PFSK-1 (cell line): ENCODE data around the gene UBD.

Experiments
- FOXP2 ChIP-seq: optimal IDR thresholded peaks from 2 replicates; pipeline ENCODE3; 2011; ENCODE audit warnings: borderline replicate concordance, control low read depth, inconsistent platforms; ENCODE audit not compliant: insufficient read depth; ENCODE audit errors: extremely low read length, extremely low read depth
- POLR2AphosphoS5 ChIP-seq: IDR thresholded peaks from 2 replicates; pipeline ENCODE4 v1.6.1; 2012; ENCODE audit warnings: low read depth, mild to moderate bottlenecking, control low read depth, low read length, moderate library complexity
- REST ChIP-seq, 2 experiments: IDR thresholded peaks; 2 replicates each; pipeline versions ENCODE4 v1.6.1 to v1.8.0; 2011 to 2012; ENCODE audit warnings: low read depth in 2 of 2, low read length in 2 of 2, control low read depth in 1 of 2, inconsistent platforms in 1 of 2, mild to moderate bottlenecking in 1 of 2, moderate library complexity in 1 of 2; ENCODE audit not compliant: insufficient read depth in 1 of 2
- SIN3A ChIP-seq: IDR thresholded peaks from 2 replicates; pipeline ENCODE4 v1.6.1; 2012; ENCODE audit warnings: mild to moderate bottlenecking, low read length, moderate library complexity, borderline replicate concordance; ENCODE audit not compliant: insufficient read depth
- TAF1 ChIP-seq: IDR thresholded peaks from 2 replicates; pipeline ENCODE4 v1.6.1; 2012; ENCODE audit warnings: low read length, control low read depth, borderline replicate concordance; ENCODE audit not compliant: insufficient read depth

Gene UBD

GRCh38 chr6:29591677-29592076 is 32.1 kb upstream of the UBD start:
- TF ChIP-seq POLR2AphosphoS5 (no peak), SIN3A (no peak), REST (IDR thresholded peaks at IDR 0.05; ENCODE audit: insufficient read depth in 1 of 2, low read depth in 2 of 2, low read length in 2 of 2) (no peak), FOXP2 (no peak)

GRCh38 chr6:29590218-29590808 is 30.8 kb upstream of the UBD start:
- TF ChIP-seq SIN3A = no peak
- no peak for TF ChIP-seq REST (IDR thresholded peaks at IDR 0.05; ENCODE audit: insufficient read depth in 1 of 2, low read depth in 2 of 2, low read length in 2 of 2)
- no peak for TF ChIP-seq TAF1
- no peak for TF ChIP-seq FOXP2
- no peak for TF ChIP-seq POLR2AphosphoS5

- TF ChIP-seq FOXP2 (no peak), SIN3A (no peak), TAF1 (no peak), POLR2AphosphoS5 (no peak), REST (IDR thresholded peaks at IDR 0.05; ENCODE audit: insufficient read depth in 1 of 2, low read depth in 2 of 2, low read length in 2 of 2) (no peak)
Observed at GRCh38 chr6:29589423-29590048, 30.0 kb upstream of the UBD start.

- TF ChIP-seq FOXP2 = no peak
- no peak for TF ChIP-seq SIN3A
- no peak for TF ChIP-seq REST (IDR thresholded peaks at IDR 0.05; ENCODE audit: insufficient read depth in 1 of 2, low read depth in 2 of 2, low read length in 2 of 2)
- TF ChIP-seq TAF1 = no peak
Observed at GRCh38 chr6:29584821-29585220, 25.3 kb upstream of the UBD start, which contains the start of gene OR2H2. TSS of gene OR2H2 (plus strand) at chr6:29585121. CDS start at chr6:29587945, 2,824 bp downstream.
